Right ventricle myocardium superior (tissue), 1 donor: ENCODE results near the gene MALL. TPM values are rescaled to one million over a fixed set of nuclear protein-coding genes. Genes with fewer than 3 reads are reported as not detected.
"Not testable (repeated sequence)": the region's sequence is repeated elsewhere in the genome, so short reads cannot be mapped to it uniquely, and the experiment has no call there.

Experiments
- ATAC-seq: fragments of 200-7000 bp; cut with Tn5 transposase; one replicate; pipeline ENCODE4 v1.9.1; 2020; ENCODE audit warnings: mild to moderate bottlenecking; ENCODE audit not compliant: poor library complexity
- DNase-seq: peaks from one replicate; pipeline ENCODE4 v3.0.0-alpha.2; 2020
- intact Hi-C: fragments of 100-400 bp; cut with DNase I; formaldehyde crosslinking; loops from one replicate; pipeline ENCODE4 v1.11.2; 2022
- total RNA-seq: library from RNA; stranded (reverse); fragmentation: NEBNext Ultra II Directional; extraction: Animal tissue kit (Norgen Biotek cat#: 25700); gene quantifications from one replicate; pipeline ENCODE4 v1.2.1, GENCODE V29; 2021
- donor health status: DM: no; HTN: yes; CAD: no; lungs with severe emphysema.

The MALL gene
- total RNA-seq, 1 donor from 2014 or later = 9.9 TPM

- ATAC-seq, DNase-seq, intact Hi-C loops: not testable (repeated sequence)
These were observed 55.1 kb downstream of the MALL start for GRCh38 chr2:110060550-110060949.

- intact Hi-C loops, ATAC-seq, DNase-seq: not testable (repeated sequence)
These were observed 55.8 kb downstream of the MALL start for GRCh38 chr2:110059694-110060358.

- intact Hi-C loops, DNase-seq, ATAC-seq: not testable (repeated sequence)
These were observed 56.5 kb downstream of the MALL start for GRCh38 chr2:110059009-110059693.

- DNase-seq, ATAC-seq, intact Hi-C loops: not testable (repeated sequence)
These were observed 57.6 kb downstream of the MALL start for GRCh38 chr2:110058034-110058433.

GRCh38 chr2:110055819-110056408, 59.7 kb downstream of the MALL start:
- intact Hi-C loops, DNase-seq, ATAC-seq: not testable (repeated sequence)

- intact Hi-C loops = not testable (repeated sequence)
- DNase-seq (peak; percentile 58), ATAC-seq (peak; percentile 94)
These were observed 60.9 kb downstream of the MALL start for GRCh38 chr2:110054521-110055407.

- ATAC-seq, intact Hi-C loops, DNase-seq: not testable (repeated sequence)
These were observed 61.9 kb downstream of the MALL start for GRCh38 chr2:110053688-110054087.

GRCh38 chr2:110052166-110052565, 63.5 kb downstream of the MALL start:
- ATAC-seq, DNase-seq, intact Hi-C loops: not testable (repeated sequence)

GRCh38 chr2:110050222-110050621, 65.4 kb downstream of the MALL start:
- intact Hi-C loops, ATAC-seq, DNase-seq: not testable (repeated sequence)

- DNase-seq, ATAC-seq, intact Hi-C loops: not testable (repeated sequence)
These were observed 65.9 kb downstream of the MALL start for GRCh38 chr2:110049769-110050168.

GRCh38 chr2:110048255-110049197, 67.1 kb downstream of the MALL start:
- DNase-seq, ATAC-seq, intact Hi-C loops: not testable (repeated sequence)

GRCh38 chr2:110047225-110047624, 68.4 kb downstream of the MALL start:
- ATAC-seq, intact Hi-C loops, DNase-seq: not testable (repeated sequence)

- intact Hi-C loops, DNase-seq: not testable (repeated sequence)
These were observed 73.5 kb downstream of the MALL start for GRCh38 chr2:110041941-110042660.

GRCh38 chr2:110037336-110037735, 78.3 kb downstream of the MALL start:
- DNase-seq, intact Hi-C loops, ATAC-seq: not testable (repeated sequence)

More at GRCh38 chr2:110041941-110042660, 73.5 kb downstream of the MALL start:
- not testable (repeated sequence) for ATAC-seq

- DNase-seq, intact Hi-C loops, ATAC-seq: not testable (repeated sequence)
These were observed 80.2 kb downstream of the MALL start for GRCh38 chr2:110035384-110035783.

- DNase-seq, ATAC-seq, intact Hi-C loops: not testable (repeated sequence)
These were observed 80.7 kb downstream of the MALL start for GRCh38 chr2:110034935-110035334.
